AG20443 (cell line): ENCODE data around the gene CT45A10.
"Not testable (repeated sequence)": the region's sequence is repeated elsewhere in the genome, so short reads cannot be mapped to it uniquely, and the experiment has no call there.

Experiments
- DNase-seq: peaks from one replicate; pipeline ENCODE4 v3.0.0; 2012; ENCODE audit warnings: low spot score, mixed read lengths

CT45A10 gene

GRCh38 chrX:135893294-135893817 is at the start of gene CT45A10, which contains the start of gene SAGE1:
CT45A10 (minus strand) TSS chrX:135893444; CDS start chrX:135885344, 8,100 bp downstream.
SAGE1 (plus strand) TSS chrX:135893716; CDS start chrX:135896243, 2,527 bp downstream.
- no peak for DNase-seq

- peak; percentile 38 for DNase-seq
Measured at GRCh38 chrX:135931644-135932487, 38.6 kb upstream of the CT45A10 start.

GRCh38 chrX:135927897-135928296 is 34.7 kb upstream of the CT45A10 start:
- no peak for DNase-seq

DNA sequence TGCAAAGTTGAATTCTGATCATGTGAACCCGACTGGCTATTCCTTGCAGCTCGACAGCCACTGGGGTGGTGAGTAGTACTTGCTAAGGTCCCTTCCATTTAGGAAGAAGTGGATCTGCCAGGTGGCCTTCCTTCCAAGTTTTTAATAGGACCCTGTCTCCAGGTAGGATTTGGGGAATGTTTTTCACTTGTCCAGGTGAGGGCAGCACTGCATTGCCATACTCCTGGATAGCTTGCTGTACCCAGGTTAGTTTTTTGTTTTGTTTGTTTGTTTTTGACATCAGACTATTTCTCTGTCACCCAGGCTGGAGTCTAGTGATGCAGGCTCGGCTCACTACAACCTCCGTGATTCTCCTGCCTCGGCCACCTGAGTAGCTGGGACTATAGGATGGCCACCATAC is 30.1 kb upstream of the CT45A10 start:
- no peak for DNase-seq

DNA sequence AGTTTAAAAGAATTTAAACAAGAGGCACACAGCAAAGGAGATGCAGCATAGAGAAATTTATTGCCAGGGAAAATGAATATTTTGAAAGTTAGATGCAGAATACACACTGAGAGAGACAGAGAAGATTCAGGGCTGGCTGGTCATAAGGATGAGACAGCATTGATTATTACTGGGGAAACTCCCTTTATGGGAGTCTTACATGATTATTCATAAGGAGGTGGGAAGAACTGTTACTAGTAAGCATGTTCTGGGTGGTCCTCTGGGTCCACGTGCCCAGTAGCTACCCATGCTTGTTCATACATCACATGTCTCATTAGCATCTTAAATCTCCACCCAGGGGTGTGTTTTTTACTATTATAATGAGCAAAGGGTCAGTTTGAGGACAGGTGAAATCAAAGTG is 27.3 kb upstream of the CT45A10 start:
- DNase-seq = not testable (repeated sequence)

- DNase-seq = no peak
Measured at GRCh38 chrX:135914404-135914803, 21.2 kb upstream of the CT45A10 start.

DNA sequence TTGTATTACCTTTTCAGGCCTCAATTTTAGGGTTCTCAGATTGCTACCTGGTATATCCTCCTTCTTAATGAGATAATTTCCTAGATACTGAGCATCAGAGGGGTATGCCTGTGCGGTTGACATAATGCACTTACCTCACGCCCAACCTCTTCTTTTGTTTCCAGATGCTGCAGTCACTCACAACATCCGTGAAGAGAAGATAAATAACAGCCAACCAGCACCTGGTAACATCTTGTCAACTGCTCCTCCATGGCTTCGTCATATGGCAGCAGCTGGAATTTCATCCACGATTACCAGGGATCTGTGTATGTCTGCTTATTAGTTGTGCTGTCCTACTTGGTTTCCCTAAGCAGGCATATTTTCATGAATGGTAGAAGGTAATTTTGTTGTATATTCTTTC is 17.0 kb upstream of the CT45A10 start:
- DNase-seq = no peak

DNA sequence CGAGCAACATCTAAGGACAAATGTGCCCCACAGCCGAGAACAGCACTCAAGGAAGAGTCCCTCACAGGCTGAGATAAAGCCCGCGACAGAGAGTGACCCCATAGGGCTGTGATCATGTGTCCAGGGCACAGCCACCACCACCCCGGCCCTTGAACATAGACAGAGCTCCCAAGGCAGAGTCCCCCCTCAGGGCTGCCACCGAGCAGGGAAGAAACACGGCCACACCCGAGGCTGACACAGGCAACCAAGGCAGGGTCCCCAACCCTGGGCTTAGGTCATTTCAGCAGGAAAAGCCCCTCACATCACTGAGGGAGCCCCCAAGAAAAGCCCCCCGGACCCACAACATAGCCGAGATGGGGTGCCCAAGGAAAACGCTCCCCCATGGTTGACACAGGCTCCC is 463 bp downstream of the CT45A10 start:
- DNase-seq = no peak

GRCh38 chrX:135890087-135890585 is 3.1 kb downstream of the CT45A10 start:
- no peak for DNase-seq

DNA sequence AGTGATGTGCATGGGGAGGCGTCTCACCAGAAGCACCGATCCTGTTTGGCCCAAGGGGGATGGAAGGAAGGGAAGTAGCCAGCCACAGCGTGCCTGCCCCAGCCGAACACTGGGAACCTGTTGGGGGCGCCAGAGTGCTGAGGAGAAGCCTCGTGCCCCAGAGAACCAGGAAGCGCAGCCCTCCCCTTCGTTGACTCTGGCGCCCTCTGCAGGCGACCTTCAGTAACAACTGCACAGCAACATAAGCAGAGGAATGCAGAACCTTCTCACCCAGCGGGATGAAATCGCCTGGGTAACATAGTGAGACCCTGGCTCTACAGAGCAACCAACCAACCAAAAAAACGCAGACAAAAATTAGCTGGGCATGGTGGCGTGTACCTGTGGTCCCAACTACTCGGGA is 4.3 kb downstream of the CT45A10 start:
- DNase-seq = not testable (repeated sequence)

DNA sequence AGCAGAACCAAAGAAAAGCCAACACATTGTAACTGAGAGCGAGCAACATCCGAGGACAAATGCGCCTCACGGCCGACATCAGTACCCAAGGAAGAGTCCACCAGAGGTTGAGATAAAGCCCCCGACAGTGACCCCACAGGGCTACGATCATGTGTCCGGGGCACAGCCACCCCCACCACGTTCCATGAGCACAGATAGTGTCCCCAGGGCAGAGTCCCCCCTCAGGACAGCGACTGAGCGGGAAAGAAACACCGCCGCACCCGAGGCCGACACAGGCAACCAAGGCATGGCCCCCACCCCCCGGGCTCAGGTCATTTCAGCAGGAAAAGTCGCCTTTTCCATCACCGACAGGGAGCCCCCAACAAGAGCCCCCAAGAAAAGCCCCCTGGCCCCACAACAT is 5.0 kb downstream of the CT45A10 start:
- not testable (repeated sequence) for DNase-seq

- DNase-seq = not testable (repeated sequence)
Measured at GRCh38 chrX:135882741-135883140, 10.5 kb downstream of the CT45A10 start.

DNA sequence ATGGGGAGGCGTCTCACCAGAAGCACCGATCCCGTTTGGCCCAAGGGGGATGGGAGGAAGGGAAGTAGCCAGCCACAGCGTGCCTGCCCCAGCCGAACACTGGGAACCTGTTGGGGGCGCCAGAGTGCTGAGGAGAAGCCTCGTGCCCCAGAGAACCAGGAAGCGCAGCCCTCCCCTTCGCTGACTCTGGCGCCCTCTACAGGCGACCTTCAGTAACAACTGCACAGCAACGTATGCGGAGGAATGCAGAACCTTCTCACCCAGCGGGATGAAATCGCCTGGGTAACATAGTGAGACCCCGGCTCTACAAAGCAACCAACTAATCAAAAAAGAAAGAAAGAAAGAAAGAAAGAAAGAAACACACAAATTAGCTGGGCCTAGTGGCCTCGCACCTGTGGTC is 21.5 kb downstream of the CT45A10 start, which contains the start of gene CT45A9:
CT45A9 (minus strand) TSS at position 101 of the 400 bp plus-strand sequence. CDS start 3,751 bp downstream, outside the sequence.
- not testable (repeated sequence) for DNase-seq

DNA sequence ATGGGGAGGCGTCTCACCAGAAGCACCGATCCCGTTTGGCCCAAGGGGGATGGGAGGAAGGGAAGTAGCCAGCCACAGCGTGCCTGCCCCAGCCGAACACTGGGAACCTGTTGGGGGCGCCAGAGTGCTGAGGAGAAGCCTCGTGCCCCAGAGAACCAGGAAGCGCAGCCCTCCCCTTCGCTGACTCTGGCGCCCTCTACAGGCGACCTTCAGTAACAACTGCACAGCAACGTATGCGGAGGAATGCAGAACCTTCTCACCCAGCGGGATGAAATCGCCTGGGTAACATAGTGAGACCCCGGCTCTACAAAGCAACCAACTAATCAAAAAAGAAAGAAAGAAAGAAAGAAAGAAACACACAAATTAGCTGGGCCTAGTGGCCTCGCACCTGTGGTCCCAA is 38.8 kb downstream of the CT45A10 start, which contains the start of gene CT45A8:
CT45A8 (minus strand) TSS at position 101 of the 400 bp plus-strand sequence. CDS start 3,755 bp downstream, outside the sequence.
- DNase-seq = not testable (repeated sequence)

GRCh38 chrX:135837180-135837579 is 56.1 kb downstream of the CT45A10 start, which contains the start of gene CT45A7:
CT45A7 (minus strand) TSS chrX:135837280; CDS start chrX:135833533, 3,747 bp downstream.
- not testable (repeated sequence) for DNase-seq
